ENCODE data around the gene C10orf53.

GRCh38 chr10:49634069-49634660 lies 45.3 kb upstream of the C10orf53 start:
- no peak for TF ChIP-seq POLR2AphosphoS5 (IDR thresholded peaks at IDR 0.05; ENCODE audit: low read depth, low read length)
- TF ChIP-seq POLR2A (IDR thresholded peaks at IDR 0.05; ENCODE audit: low read depth, low read length): no peak
- TF ChIP-seq TAF1 (IDR thresholded peaks at IDR 0.05; ENCODE audit: borderline replicate concordance, low read depth, low read length): no peak
